AG04449 (cell line): ENCODE data around the gene ATP6V1F.

Experiments
- CTCF ChIA-PET: fragments of 350-600 bp; formaldehyde crosslinking; extraction: SDS; loops from one replicate; lab custom pipeline; 2021; ENCODE audit warnings: antibody characterized with exemption; lab: Yijun Ruan, JAX
- POLR2A ChIA-PET: fragments of 400-600, 350-600 bp; formaldehyde crosslinking; extraction: SDS; loops from one replicate; lab custom pipeline; 2020; ENCODE audit warnings: antibody characterized with exemption, inconsistent platforms; lab: Yijun Ruan, JAX
- DNase-seq: peaks from one replicate; pipeline ENCODE4 v3.0.0-alpha.2; 2010; ENCODE audit warnings: low read depth, low spot score
- H3K4me3 ChIP-seq: 2 replicates; pipeline ENCODE4 v1.5.1; 2011; ENCODE audit warnings: low read depth, mild to moderate bottlenecking, control low read depth, low read length
- CTCF ChIP-seq: IDR thresholded peaks from one replicate; pipeline ENCODE4 v1.5.1; 2011; ENCODE audit warnings: mild to moderate bottlenecking, moderate library complexity, low read length, control low read depth, inconsistent platforms; ENCODE audit not compliant: insufficient read depth; ENCODE audit errors: missing control alignments

Gene ATP6V1F

GRCh38 chr7:128889121-128889520 is 26.5 kb downstream of the ATP6V1F start:
- CTCF ChIA-PET: no interaction called here
- DNase-seq: no peak
- no peak overlapping the region for H3K4me3 ChIP-seq
- POLR2A ChIA-PET: no interaction called here
- no peak for TF ChIP-seq CTCF

GRCh38 chr7:128890306-128891109 is 27.9 kb downstream of the ATP6V1F start:
- CTCF ChIA-PET: no interaction called here
- TF ChIP-seq CTCF: no peak
- DNase-seq: no peak
- POLR2A ChIA-PET: no interaction called here
- no peak overlapping the region for H3K4me3 ChIP-seq

GRCh38 chr7:128891110-128891941 is 28.7 kb downstream of the ATP6V1F start:
- ChIA-PET POLR2A (no interaction called here), CTCF (interaction anchor here (2.0 kb wide), 1 partner anchor 8 kb away, joined by 9 read pairs; no protein-coding TSS in a partner anchor)
- no peak for DNase-seq
- H3K4me3 ChIP-seq: no peak overlapping the region
- TF ChIP-seq CTCF: no peak

GRCh38 chr7:128891942-128892269 is 29.2 kb downstream of the ATP6V1F start:
- DNase-seq: no peak
- ChIA-PET CTCF (interaction anchor here (2.0 kb wide), 1 partner anchor 8 kb away, joined by 9 read pairs; no protein-coding TSS in a partner anchor), POLR2A (no interaction called here)
- no peak overlapping the region for H3K4me3 ChIP-seq
- TF ChIP-seq CTCF: no peak

GRCh38 chr7:128892521-128893250 is 30.0 kb downstream of the ATP6V1F start:
- no peak for DNase-seq
- no peak for TF ChIP-seq CTCF
- POLR2A ChIA-PET: no interaction called here
- CTCF ChIA-PET: interaction anchor here (1.5 to 2.0 kb wide), 2 partner anchors 9 to 11 kb away, joined by 3 to 9 read pairs; no protein-coding TSS in a partner anchor
- H3K4me3 ChIP-seq: no peak overlapping the region
